AG10803 (cell line): ENCODE measurements around the gene ALX4.

Experiments used
- DNase-seq: peaks from one replicate; pipeline ENCODE4 v3.0.0; 2010; ENCODE audit warnings: low read depth
- H3K4me3 ChIP-seq: 2 replicates; pipeline ENCODE4 v1.5.1; 2011; ENCODE audit warnings: mild to moderate bottlenecking, low read length, control low read depth
- CTCF ChIP-seq: conservative IDR thresholded peaks from 2 replicates; pipeline ENCODE4 v1.5.1; 2011; ENCODE audit warnings: mild to moderate bottlenecking, low read length, control low read depth, inconsistent platforms

ALX4 gene

GRCh38 chr11:44274404-44274803, 35.5 kb downstream of the ALX4 start:
- H3K4me3 ChIP-seq: no peak overlapping the region
- no peak for TF ChIP-seq CTCF
- no peak for DNase-seq

- H3K4me3 ChIP-seq: no peak overlapping the region
- TF ChIP-seq CTCF: no peak
Observed at GRCh38 chr11:44271286-44271685, 38.7 kb downstream of the ALX4 start.

GRCh38 chr11:44270403-44271273, 39.3 kb downstream of the ALX4 start:
- no peak overlapping the region for H3K4me3 ChIP-seq
- no peak for TF ChIP-seq CTCF
- peak; percentile 33 for DNase-seq

More at GRCh38 chr11:44271286-44271685, 38.7 kb downstream of the ALX4 start:
- no peak for DNase-seq

- TF ChIP-seq CTCF: no peak
- no peak overlapping the region for H3K4me3 ChIP-seq
- peak; percentile 20 for DNase-seq
Observed at GRCh38 chr11:44269369-44270351, 40.3 kb downstream of the ALX4 start.

GRCh38 chr11:44268614-44269080, 41.3 kb downstream of the ALX4 start:
- TF ChIP-seq CTCF: no peak
- DNase-seq: no peak
- H3K4me3 ChIP-seq: no peak overlapping the region

- no peak overlapping the region for H3K4me3 ChIP-seq
- no peak for TF ChIP-seq CTCF
- no peak for DNase-seq
Observed at GRCh38 chr11:44267750-44268613, 42.0 kb downstream of the ALX4 start.
